ENCODE results near the gene ASCL1. TPM values are rescaled to one million over a fixed set of nuclear protein-coding genes. Genes with fewer than 3 reads are reported as not detected.

ASCL1 gene
- polyA plus RNA-seq, 2 of the 4 experiments (the other 2 are of a cell fraction), result 0.05 TPM; not detected in 1

DNA sequence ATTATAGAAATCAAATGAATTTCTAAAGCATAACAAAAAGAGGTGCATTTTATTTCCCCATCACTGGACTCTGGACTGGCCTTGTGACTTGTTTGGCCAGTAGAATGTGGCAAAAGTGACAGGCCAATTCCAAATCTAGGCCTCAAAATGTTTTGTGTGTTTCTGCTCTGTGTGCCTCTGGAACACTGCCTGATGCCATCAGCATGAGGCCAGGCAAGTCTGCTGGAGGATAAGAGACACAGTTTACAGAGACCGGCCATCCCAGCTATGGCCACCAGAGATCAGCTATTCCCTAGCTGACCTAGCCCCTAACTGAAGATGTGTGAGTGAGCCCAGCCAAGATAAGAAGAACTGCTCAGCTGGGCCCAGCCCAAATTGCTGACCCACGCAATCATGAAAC is 32.9 kb downstream of the ASCL1 start:
- H3K9me3 ChIP-seq, result no peaks in the 10 kb centered on the region
- H3K27ac ChIP-seq, result no peak overlapping the region
- H3K4me3 ChIP-seq, result no peak overlapping the region
- no peak for FAIRE-seq
- H3K4me1 ChIP-seq, result no peaks in the 10 kb centered on the region
- TF ChIP-seq CBX2 (IDR thresholded peaks at IDR 0.05; ENCODE audit: borderline replicate concordance, low read depth) (no peak), RCOR1 (IDR thresholded peaks at IDR 0.05; ENCODE audit: low read depth, low read length) (no peak), CEBPB (IDR thresholded peaks at IDR 0.05) (no peak), MAFK (IDR thresholded peaks at IDR 0.05; ENCODE audit: partially characterized antibody) (peak; percentile 14), USF2 (IDR thresholded peaks at IDR 0.05) (no peak), FOSB (CRISPR knock-in tag; IDR thresholded peaks at IDR 0.05) (no peak), POLR2AphosphoS2 (conservative IDR thresholded peaks at IDR 0.05; ENCODE audit: low read length) (no peak), GATA3 (IDR thresholded peaks at IDR 0.05; ENCODE audit: borderline replicate concordance) (no peak)
- POLR2A ChIA-PET, result no interaction called here
- WGBS (ENCODE audit: missing lambda C conversion rate), result 45% methylated on average over 2 of the region's 2 CpGs
- CTCF ChIA-PET, result no interaction called here
- no peak overlapping the region for H3K4me2 ChIP-seq
- no peak; a peak in 1 of 6 replicates for ATAC-seq
- no peak for DNase-seq (ENCODE audit: low read depth in 1 of 2, low spot score in 1 of 2)

- no peak overlapping the region for H3K27ac ChIP-seq
- H3K4me2 ChIP-seq, result no peak overlapping the region
- FAIRE-seq, result no peak
- POLR2A ChIA-PET, result no interaction called here
- WGBS (ENCODE audit: missing lambda C conversion rate), result 7% methylated on average over 4 of the region's 5 CpGs
- CTCF ChIA-PET, result no interaction called here
- no peak for TF ChIP-seq KDM5A (IDR thresholded peaks at IDR 0.05)
- no peak for TF ChIP-seq ZSCAN20 (CRISPR knock-in tag; IDR thresholded peaks at IDR 0.05)
- TF ChIP-seq TP53 (CRISPR knock-in tag; IDR thresholded peaks at IDR 0.05), result no peak
- TF ChIP-seq, protein P1, sequence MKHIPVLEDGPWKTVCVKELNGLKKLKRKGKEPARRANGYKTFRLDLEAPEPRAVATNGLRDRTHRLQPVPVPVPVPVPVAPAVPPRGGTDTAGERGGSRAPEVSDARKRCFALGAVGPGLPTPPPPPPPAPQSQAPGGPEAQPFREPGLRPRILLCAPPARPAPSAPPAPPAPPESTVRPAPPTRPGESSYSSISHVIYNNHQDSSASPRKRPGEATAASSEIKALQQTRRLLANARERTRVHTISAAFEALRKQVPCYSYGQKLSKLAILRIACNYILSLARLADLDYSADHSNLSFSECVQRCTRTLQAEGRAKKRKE (CRISPR knock-in tag; IDR thresholded peaks at IDR 0.05; ENCODE audit: low read depth), result no peak
- TF ChIP-seq USF2 (IDR thresholded peaks at IDR 0.05), result no peak
- TF ChIP-seq CHD4 (IDR thresholded peaks at IDR 0.05; ENCODE audit: borderline replicate concordance), result no peak
- no peak for TF ChIP-seq ELK1 (IDR thresholded peaks at IDR 0.05; ENCODE audit: low read depth, low read length)
- no peak for TF ChIP-seq SREBF2 (IDR thresholded peaks at IDR 0.05)
- no peak for TF ChIP-seq ESRRA (IDR thresholded peaks at IDR 0.05; ENCODE audit: borderline replicate concordance, low read length)
- no peak for TF ChIP-seq SMC3 (IDR thresholded peaks at IDR 0.05)
- TF ChIP-seq CBX8 (IDR thresholded peaks at IDR 0.05), result no peak
- TF ChIP-seq RARB (CRISPR knock-in tag; IDR thresholded peaks at IDR 0.05), result no peak
- no peak for TF ChIP-seq EHMT2 (IDR thresholded peaks at IDR 0.05; ENCODE audit: low read depth)
- no peak for TF ChIP-seq HOXB13 (CRISPR knock-in tag; IDR thresholded peaks at IDR 0.05; ENCODE audit: low read depth)
- TF ChIP-seq ZC3H11A (IDR thresholded peaks at IDR 0.05), result no peak
- TF ChIP-seq RAD21 (conservative IDR thresholded peaks at IDR 0.05 in 1 of 2, IDR thresholded peaks at IDR 0.05 in 1 of 2), result no peak
- no peaks in the 10 kb centered on the region for H3K4me1 ChIP-seq
- H3K9me3 ChIP-seq, result no peaks in the 10 kb centered on the region
- H3K4me3 ChIP-seq, result no peak overlapping the region
- peak; percentile 49 to 68; a peak in 4 of 6 replicates for ATAC-seq
- DNase-seq (ENCODE audit: low read depth in 1 of 2, low spot score in 1 of 2), result peak in 1 of 2 experiments; percentile 10
Measured at GRCh38 chr12:102992297-102992696, 34.8 kb downstream of the ASCL1 start.
